ENCODE results near the gene HSPA8.
"Not testable (repeated sequence)": the region's sequence is repeated elsewhere in the genome, so short reads cannot be mapped to it uniquely, and the experiment has no call there.

The HSPA8 gene

DNA sequence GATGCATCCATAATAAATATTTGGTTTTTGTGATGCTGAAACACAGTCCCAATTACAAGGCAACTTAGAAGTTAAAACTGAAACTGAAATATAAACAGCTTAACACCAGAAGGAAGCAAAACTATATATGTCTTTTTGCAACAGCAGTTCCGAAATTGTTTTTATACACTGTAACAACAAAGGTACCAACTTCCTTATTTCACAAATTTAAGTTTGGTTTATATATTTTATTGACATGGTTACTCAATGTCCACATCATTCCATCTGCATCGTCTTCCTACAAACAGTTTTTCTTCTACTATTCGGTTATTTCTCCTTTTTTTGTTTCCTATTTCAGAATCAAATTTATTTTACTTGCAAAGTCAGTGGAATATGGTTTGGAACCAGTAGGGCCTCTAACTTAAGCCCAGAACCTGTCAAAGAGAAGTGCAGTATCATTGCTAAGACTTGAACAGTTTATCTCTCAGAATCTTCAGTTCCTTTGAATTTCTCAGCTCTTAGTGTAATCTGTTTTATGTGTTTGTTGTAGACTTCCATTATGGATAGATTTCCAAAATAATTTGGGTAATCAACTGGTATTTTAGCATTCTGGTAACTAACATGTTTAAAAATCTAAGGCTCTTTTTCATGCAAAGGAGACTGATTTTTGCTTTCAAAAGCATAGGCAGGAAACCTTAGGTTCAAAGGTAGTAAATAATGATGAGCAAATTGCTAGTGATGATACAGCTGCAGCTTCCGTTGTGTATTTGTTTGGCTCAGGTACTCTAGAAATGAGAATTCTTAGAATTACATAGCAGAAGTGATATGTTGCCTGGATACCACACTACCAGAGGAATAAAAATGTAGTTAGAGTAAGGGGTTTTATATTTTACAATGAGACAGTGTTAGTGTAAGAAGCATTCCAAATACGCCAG lies 8.2 kb upstream of the HSPA8 start:
- DNase-seq, result no peak

DNA sequence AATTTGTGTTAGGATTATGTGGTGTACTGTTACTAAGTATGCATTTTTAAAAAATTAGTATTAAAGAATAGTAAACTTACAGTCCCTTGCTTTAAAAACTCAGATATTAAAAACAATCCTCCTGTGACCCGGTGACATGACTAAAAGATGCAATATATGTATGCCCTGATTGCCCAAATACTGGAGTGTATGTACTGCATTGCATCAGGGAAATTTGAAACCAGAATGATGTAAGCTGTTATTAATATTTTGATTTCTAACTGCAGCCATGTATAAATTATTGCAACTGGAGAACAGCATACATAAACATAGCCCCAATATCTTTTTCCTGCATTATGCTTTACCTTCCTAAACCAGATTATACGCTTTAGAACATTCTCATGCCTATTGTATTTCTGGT lies 3.7 kb upstream of the HSPA8 start:
- DNase-seq, result no peak

DNA sequence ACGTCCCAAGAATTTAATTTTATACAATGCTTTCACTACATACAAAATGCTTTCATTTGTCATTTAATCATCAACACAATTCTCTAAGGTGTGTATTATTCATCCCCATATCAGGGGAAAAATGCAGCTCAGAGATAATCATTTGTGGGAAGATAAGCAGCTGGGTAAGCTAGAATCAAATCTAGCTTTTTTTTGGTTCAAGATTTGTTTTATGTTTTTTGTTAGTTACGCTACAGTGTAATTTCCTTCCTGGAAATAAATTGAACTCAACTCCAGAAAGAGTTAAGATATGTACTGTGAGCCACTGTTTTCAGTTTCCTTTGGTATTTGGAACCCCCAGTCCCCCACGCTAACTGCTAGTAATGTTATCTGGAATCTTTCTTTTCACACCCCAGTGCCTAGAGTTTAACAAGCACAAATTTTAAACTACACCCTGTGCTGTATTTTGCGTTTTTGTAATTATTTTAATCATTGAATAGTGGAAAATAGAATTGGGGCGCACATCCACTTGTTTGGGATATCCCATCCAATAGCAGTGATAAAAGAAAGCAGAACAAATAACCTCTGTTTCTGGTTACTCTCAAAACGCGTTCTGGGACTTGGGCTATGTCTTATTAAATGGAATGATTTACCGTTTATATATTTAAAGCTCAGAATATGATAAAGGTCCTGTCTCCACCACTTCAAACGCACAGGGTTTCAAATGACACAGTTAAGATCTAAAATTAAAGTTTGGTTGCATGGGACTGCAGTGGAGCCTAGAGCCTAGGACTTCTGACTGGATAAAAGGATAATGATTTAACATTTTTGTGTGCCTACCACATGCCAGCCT lies 2.1 kb upstream of the HSPA8 start:
- peak in 1 of 2 experiments; percentile 35 for DNase-seq

DNA sequence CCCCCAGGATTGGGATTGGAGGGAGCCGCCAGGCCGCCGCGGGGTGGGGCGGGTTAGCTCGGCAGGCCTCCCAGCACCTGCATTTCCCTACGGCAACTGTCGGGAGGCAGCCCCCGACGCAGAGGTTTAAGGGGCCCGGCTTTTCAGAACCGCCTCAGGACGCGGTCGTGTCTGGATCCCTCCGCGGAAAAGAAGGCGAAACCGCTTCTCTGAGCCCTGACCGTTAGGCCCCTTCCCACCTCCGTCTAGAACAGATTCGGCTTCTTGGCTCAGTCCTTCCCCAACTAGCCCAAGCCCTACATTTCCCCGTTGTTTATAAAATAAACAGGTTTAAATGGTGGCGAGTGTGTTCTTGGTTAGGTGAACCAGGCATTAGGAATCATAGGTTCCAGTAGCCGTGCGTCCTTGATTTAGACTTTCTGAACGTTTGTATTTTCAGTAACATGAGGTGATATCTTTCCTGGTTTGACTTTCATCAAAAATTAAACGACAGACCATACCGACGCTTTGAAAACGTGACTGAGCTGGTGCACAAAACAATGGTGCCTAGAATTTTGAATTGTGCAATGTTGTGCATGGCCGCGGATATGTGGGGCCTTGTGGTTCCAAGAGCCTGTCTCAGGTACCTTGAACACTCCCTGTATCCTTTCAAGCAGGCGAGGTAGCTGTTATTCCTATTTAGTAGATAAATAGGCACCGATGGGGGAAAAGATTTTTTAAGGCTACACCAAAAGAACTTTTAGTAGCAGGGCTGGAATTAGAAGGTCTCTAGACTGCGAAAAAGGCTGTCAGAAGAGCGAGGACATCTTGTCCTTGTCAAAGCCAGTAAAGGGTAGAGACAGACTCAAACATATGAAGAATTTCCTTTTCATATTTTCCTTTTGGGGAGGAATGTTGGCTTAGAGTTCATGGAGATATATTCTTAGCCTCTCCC lies 1.2 kb upstream of the HSPA8 start:
- DNase-seq, result peak in 1 of 2 experiments; percentile 45

DNA sequence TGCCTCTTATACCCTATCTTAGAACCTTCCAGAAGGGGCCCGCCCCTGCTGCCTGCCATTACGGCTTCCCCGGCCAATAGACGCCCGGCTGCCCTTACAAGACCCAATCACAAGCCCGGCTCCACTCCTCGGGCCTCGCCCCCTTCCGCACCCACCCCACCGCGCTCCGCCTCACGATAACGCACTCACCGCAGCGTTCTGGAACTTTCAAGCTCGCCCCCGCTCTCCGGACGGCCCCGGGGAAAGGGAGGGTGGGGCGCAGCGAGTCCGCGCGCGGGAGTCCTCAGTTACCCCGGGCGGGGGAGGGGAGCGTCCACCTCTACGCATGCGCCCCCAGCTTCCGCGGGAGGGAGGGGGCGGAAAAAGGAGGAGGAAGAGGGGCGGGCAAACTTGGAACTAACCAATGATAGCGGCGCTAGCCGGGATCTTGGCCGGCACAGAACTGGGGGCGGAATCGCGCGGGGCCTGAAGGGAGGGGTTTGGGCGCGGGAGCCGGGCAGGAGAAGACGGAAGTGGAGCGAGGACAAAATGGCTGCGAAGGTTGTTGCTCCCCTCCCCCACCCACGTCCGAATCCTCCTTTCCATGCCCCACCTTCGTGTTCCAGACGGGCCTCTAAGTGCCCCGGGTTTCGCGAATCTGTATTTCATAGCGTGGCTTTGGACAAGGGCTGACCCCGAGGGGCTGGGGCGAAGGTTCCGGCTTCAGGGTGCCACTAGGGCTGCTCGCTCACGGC lies 389 bp upstream of the HSPA8 start:
- peak; percentile 99 for DNase-seq

DNA sequence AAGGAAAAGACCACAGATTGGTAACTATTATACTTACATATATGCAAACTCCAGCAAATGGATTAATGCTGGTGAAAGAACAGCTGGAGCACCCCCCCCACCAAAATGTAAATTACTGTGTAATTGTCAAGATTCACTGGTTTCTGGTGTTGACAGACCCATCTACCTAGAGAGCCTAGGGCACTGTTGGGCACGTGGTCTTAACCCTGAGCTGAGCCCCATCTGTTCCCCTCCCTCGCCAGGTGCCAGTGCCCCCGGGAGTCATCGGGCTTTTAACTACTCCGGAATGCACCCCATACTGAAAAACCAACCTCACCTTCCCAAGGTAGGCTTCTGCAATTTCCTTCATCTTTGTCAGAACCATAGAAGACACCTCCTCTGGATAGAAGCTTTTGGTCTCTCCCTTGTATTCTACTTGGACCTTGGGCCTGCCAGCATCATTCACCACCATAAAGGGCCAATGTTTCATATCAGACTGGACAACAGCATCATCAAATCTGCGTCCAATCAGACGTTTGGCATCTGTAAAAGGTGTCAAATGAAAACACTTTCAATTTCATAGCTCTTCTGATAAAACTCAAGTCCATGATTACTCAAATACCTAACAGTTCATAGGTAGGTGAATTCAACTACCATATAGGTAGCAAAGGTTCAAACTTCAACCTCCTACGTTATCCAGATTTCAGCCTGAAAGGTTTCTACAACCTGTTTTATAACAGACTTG lies 1.5 kb downstream of the HSPA8 start:
- DNase-seq, result peak in 1 of 2 experiments; percentile 38

DNA sequence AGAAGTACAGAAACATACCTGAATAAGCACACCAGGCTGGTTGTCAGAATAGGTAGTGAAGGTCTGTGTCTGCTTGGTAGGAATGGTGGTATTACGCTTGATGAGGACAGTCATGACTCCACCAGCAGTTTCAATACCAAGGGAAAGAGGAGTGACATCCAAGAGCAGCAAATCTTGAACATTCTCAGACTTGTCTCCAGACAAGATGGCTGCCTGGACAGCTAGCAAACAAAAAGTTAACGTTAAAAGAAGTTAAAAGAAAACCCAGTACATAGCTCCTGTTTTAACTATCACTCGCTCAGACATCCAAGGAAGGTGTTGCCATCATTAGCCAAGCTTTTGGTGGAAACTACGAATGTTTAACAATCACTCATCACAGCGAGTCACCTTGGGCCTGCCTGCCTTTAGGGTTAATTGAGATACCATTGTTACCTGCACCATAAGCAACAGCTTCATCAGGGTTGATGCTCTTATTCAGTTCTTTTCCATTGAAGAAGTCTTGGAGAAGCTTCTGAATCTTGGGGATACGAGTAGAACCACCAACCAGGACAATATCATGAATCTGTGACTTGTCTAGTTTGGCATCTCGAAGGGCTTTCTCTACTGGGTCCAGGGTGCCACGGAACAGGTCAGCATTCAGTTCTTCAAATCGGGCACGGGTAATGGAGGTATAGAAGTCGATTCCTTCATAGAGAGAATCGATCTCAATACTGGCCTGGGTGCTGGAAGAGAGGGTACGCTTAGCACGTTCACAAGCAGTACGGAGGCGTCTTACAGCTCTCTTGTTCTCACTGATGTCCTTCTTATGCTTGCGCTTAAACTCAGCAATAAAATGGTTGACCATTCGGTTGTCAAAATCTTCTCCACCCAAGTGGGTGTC lies 2.7 kb downstream of the HSPA8 start:
- DNase-seq, result not testable (repeated sequence)

DNA sequence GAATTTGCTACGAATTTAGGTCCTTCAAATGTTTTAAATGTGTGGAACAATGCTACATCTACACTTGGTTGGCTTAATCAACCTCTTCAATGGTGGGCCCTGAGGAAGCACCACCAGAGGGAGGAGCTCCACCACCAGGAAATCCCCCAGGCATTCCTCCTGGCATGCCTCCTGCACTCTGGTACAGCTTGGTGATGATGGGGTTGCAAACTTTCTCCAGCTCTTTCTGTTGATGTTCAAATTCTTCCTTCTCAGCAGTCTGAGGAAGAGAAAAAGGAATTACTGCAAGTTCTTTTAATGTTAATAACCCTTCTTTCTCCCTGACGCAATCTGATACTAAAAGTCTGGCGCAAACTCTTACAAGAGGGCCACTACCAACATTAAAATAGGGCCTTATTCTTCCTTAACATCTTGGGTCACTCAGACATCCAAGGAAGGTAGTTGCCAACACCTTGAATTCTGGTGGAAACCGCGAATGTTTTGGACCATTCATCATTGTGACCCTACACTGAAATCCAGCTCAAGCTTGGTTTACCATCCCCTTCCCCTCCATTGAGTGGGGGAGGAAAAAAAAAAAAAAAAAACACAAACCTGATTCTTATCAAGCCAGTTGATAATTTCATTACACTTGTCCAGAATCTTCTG lies 4.2 kb downstream of the HSPA8 start:
- no peak for DNase-seq

DNA sequence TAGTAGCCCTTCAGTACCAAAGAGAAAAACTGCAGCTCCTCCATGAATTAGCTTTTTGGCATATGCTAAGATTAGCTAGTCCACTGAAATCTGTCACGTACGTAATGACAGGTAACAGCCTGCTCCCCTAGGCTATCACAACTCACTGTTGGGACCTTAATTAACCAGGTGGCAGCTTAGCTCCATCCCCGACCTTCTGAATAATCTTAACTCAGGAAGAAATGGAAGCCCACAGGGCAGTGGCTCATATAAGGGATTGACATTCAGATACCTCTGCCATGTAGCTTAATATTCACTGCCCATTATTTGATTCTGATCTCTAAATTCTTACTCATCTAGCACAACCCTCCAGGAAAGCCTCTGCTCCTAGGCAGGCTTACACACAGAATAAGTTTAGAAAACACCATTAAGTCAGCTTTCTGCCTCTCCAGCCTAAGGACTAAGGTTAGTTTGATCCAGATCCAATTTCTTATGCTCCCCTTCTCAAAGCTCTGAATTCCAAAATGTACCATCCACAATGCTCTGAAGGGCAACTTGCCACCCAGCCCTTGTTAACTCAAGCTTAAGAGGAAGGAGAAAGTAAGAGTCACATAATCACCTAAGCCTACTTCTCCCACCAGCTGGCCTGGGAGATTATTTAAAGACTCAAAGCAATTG lies 5.0 kb downstream of the HSPA8 start:
- DNase-seq, result no peak

DNA sequence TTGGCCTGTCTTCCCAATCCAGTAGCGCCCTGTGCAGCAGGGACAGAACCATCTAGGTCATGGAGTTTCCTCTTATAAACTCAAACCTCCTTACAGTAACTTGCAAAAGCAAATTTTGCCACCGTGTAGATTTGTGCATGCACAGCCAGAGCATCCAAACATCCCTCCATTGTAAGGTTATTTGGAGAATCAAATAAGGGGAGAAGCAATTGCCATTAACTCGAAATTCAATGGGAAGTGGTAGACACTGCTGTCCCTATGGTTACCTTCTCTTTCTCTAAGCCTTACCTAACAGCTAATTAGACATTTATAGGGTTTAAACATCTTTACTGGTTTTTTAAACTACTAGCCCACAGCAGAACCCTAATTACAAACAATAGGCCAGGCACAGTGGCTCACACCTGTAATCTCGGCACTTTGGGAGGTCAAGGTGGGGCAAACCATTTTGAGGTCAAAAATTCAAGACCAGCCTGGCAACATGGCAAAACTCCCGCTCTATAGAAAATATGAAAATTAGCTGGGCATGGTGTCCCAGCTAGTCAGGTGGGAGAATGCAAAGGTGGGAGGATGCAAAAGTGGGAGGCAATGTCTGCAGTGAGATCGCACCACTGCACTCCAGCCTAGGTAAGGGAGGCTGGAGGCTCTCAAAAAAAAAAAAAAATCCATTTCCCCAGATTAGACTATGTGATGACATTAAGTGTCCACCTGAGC lies 6.6 kb downstream of the HSPA8 start:
- peak in 1 of 2 experiments; percentile 34 for DNase-seq

DNA sequence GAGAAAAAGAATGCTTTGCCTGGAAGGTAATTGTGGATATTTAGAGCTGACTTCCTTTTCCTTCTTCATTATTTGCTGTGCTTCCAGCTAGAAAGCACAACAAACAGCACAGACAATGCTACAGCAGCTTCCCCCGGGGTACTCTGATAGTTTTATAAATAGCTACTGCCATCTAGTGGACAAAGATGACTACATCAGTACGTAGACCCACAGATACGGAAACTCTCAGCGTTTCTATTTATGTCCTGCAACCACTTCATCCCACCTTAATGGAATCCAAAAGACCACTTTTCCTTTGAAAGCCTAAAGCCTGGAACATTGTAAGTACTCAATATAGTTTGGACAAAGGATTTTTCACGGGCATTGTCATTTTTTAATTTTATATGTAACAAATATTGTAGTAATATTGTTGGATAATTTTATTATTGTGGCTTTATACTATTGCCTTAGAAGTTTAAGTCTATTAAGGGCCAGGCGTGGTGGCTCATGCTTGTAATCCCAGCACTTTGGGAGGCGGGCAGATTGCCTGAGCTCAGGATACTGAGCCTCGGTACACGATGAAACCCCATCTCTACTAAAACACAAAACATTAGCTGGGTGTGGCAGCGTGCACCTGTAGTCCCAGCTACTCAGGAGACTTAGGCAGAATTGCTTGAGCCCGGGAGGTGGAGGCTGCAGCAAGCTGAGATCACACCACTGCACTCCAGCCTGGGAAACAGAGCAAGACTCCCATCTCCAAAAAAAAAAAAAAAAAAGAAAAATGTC lies 7.5 kb downstream of the HSPA8 start:
- DNase-seq, result peak in 1 of 2 experiments; percentile 42

DNA sequence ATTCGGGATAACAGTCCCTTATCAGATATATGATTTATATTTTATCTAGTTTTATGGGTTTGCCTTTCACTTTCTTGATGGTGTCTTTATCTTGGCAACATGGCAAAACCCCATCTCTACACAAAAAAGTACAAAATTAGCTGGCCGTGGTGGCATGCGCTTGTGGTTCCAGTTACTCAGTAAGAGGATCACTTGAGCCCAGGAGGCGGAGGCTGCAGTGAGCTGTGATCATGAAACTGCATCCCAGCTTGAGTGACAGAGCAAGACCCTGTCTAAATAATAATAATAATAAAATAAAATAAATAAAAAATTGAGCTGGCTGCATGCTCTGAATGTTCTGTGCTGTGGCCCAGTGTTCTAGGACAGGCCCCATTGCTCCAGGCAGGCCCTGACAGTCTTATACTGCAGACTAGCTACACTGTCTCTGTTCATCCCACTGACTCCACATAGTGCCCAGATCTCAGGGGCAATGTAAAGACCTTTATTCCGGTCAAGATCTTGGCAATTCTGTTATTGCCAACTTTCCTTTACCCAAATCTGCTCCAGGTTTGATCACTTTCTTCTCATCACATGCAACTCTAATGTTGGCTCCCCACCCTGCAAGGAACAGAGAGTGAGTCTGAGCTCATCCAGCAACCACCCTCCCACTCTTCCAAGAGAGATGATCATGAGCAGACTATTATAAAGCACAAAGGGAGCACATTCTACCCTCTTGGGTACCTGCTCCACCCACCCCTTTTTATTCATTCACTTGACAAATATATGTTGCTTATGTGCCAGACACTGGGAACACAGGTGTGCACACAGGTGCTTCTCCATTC lies 8.8 kb downstream of the HSPA8 start:
- DNase-seq, result peak in 1 of 2 experiments; percentile 35

DNA sequence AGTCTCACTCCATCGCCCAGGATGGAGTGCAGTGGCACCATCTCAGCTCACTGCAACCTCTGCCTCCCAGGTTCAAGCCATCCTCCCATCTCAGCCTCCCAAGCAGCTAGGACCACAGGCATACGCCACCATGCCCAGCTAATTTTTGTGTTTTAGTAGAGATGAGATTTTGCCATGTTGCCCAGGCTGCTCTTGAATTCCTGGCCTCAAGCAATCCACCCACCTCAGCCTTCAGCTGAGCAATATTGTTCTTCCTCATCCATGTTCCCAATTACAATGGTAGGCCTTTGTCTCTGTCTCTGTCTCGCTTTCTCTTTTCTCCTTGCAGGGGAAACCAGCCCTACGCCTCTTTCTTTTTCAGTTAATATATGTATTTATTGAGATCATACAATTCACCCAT lies 10.3 kb downstream of the HSPA8 start:
- DNase-seq, result no peak

DNA sequence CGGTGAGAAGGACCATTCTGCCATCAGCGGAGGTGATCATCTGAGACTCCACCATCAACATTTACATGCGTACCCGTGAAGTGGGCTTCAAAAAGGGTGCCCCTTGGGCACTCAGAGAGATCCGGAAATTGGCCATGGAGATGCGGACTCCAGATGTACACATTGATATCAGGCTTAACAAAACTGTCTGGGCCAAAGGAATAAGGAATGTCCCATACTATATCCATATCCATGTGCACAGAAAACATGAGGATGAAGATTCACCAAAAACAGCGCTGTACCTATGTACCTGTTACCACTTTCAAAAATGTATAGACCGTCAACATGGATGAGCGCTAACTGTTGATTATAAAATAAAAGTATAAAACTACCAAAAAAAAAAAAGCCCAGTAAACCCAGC lies 10.8 kb downstream of the HSPA8 start:
- no peak for DNase-seq

DNA sequence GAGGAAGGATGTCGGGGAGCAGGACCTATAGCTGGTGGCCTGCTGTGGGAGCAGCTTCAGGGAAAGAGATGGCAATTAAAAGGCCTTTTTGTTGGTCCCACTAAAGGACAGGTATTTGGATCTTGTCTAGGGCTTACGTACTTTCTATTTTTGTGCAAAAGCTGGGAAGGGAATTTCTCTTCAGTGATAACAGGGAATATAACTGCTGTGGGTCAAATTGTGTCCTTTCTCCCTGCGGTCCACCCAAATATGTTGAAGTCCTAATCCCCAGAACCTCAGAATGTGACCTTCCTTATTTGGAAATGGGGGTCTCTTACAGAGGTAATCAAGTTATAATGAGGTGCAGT lies 14.0 kb downstream of the HSPA8 start:
- no peak for DNase-seq

DNA sequence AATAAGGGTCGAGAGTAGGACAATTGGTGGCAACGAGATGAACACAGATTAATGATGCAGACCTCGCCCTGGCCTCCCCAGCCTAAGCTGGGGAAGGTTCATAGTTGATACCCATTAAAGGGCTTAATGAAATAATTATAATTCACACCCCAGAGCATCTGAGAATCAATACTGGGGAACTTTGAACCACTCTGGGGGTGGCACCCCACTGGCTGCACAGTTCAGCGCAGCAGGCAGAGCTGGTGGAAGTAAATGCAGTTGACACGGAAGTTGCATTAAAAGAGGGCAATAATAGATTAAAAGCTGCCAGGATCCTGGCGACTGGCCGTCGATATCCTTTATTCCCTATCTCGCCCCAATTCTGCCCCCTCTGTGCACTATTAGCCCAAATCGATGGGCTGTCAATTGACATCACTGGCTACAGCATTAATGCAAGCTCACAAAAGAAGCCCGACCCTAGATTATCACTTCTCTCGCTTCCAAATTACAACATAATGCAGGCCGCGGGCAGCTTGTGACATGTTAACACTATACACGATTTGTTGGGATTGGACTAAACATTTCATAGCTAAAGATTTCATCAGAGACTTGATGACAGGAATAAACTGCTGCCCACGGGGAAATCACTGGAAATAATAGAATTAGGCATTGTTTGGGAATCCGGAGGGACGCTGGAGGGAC lies 14.5 kb downstream of the HSPA8 start:
- DNase-seq, result no peak

Data from activated CD4-positive, alpha-beta T cell treated with anti-CD3 and anti-CD28 coated beads, Interleukin-2, amount 50 U/mL, for 48 hours (primary cell).